ENCODE results near the gene SCAF8. TPM values are rescaled to one million over a fixed set of nuclear protein-coding genes. Genes with fewer than 3 reads are reported as not detected.
"Not testable (repeated sequence)": the region's sequence is repeated elsewhere in the genome, so short reads cannot be mapped to it uniquely, and the experiment has no call there.

Gene SCAF8
- total RNA-seq, 6 donors from 2014 or later: 26.0 to 79.1 (median 37.2) TPM

- Histone ChIP-seq H3K27ac (no peak overlapping the region), H3K4me3 (no peak overlapping the region), H3K27me3 (no peaks in the 10 kb centered on the region), H3K36me3 (no peaks in the 10 kb centered on the region), H3K4me1 (peaks cover 28 to 58% (median 41%) of the 10 kb centered on the region in 4 donors), H3K9me3 (no peaks in the 10 kb centered on the region)
- DNase-seq (no peak), ATAC-seq (ENCODE audit: low FRiP score in 2 of 2) (no peak)
- TF ChIP-seq POLR2AphosphoS5 (IDR thresholded peaks at IDR 0.05) (no peak), EP300 (IDR thresholded peaks at IDR 0.05) (no peak), CTCF (IDR thresholded peaks at IDR 0.05) (no peak), POLR2A (IDR thresholded peaks at IDR 0.05) (no peak)
- WGBS, 2 donors: 76 to 77% methylated on average over 3 of the region's 3 CpGs
Measured at GRCh38 chr6:154768280-154768679, 35.1 kb downstream of the SCAF8 start.

- Histone ChIP-seq H3K9me3 (no peaks in the 10 kb centered on the region), H3K27ac (no peak overlapping the region), H3K27me3 (no peaks in the 10 kb centered on the region), H3K4me3 (no peak overlapping the region), H3K4me1 (peaks cover 2 to 17% (median 13%) of the 10 kb centered on the region in 4 donors), H3K36me3 (peaks cover 0 to 18% (median 1%) of the 10 kb centered on the region in 4 donors)
- TF ChIP-seq POLR2A (IDR thresholded peaks at IDR 0.05): no peak
- no peak for TF ChIP-seq EP300 (IDR thresholded peaks at IDR 0.05)
- TF ChIP-seq CTCF (IDR thresholded peaks at IDR 0.05): no peak
- no peak for TF ChIP-seq POLR2AphosphoS5 (IDR thresholded peaks at IDR 0.05)
- 82 to 92% methylated on average over 4 of the region's 4 CpGs for WGBS, 2 donors
- ATAC-seq (ENCODE audit: low FRiP score in 2 of 2) (no peak), DNase-seq (no peak)
Measured at GRCh38 chr6:154773610-154774089, 40.4 kb downstream of the SCAF8 start.

- not testable (repeated sequence) for H3K4me1 ChIP-seq; H3K27ac ChIP-seq; ATAC-seq (ENCODE audit: low FRiP score in 2 of 2); H3K4me3 ChIP-seq; DNase-seq; H3K9me3 ChIP-seq; H3K27me3 ChIP-seq
- H3K36me3 ChIP-seq: peaks cover 0 to 44% (median 5%) of the 10 kb centered on the region in 4 donors
- 92 to 93% methylated on average over 5 of the region's 5 CpGs for WGBS, 2 donors
Measured at GRCh38 chr6:154779157-154779556, 45.9 kb downstream of the SCAF8 start.

- Histone ChIP-seq H3K36me3 (peaks cover 0 to 36% (median 5%) of the 10 kb centered on the region in 4 donors), H3K4me3 (no peak overlapping the region), H3K9me3 (no peaks in the 10 kb centered on the region), H3K27me3 (no peaks in the 10 kb centered on the region), H3K27ac (no peak overlapping the region), H3K4me1 (no peaks in the 10 kb centered on the region)
- DNase-seq: no peak
- no peak for TF ChIP-seq CTCF (IDR thresholded peaks at IDR 0.05)
- TF ChIP-seq EP300 (IDR thresholded peaks at IDR 0.05): no peak
- no peak for TF ChIP-seq POLR2A (IDR thresholded peaks at IDR 0.05)
- whole genome bisulfite sequencing, 2 donors: 89% methylated on average over 4 of the region's 4 CpGs
- ATAC-seq (ENCODE audit: low FRiP score in 2 of 2): no peak
Measured at GRCh38 chr6:154782193-154782592, 49.0 kb downstream of the SCAF8 start.

GRCh38 chr6:154783229-154783628, 50.0 kb downstream of the SCAF8 start:
- no peak for DNase-seq
- no peak overlapping the region for H3K27ac ChIP-seq
- H3K27me3 ChIP-seq: no peaks in the 10 kb centered on the region
- H3K4me1 ChIP-seq: no peaks in the 10 kb centered on the region
- ATAC-seq (ENCODE audit: low FRiP score in 2 of 2): no peak
- H3K36me3 ChIP-seq: peaks cover 0 to 36% (median 7%) of the 10 kb centered on the region in 4 donors
- WGBS, 2 donors: 89 to 91% methylated on average over 2 of the region's 2 CpGs
- H3K4me3 ChIP-seq: no peak overlapping the region
- TF ChIP-seq POLR2AphosphoS5 (IDR thresholded peaks at IDR 0.05): no peak
- TF ChIP-seq POLR2A (IDR thresholded peaks at IDR 0.05): no peak
- TF ChIP-seq CTCF (IDR thresholded peaks at IDR 0.05): no peak
- TF ChIP-seq EP300 (IDR thresholded peaks at IDR 0.05): no peak
- H3K9me3 ChIP-seq: no peaks in the 10 kb centered on the region

Measured in upper lobe of left lung (tissue), 6 donors.